Adrenal gland (tissue), 12 donors: ENCODE results near the gene CMYA5. TPM values are rescaled to one million over a fixed set of nuclear protein-coding genes. Genes with fewer than 3 reads are reported as not detected.

Source experiments
- DNase-seq, 7 donors: peaks; one replicate each; pipeline ENCODE4 v3.0.0-alpha.2; 2019 to 2020
- H3K27ac ChIP-seq, 5 donors: fragments of 200-600 bp; sonication (generic) in 4 of 5; 1 replicate in 3 of 5; 2 replicates in 2 of 5; pipeline versions ENCODE4 v1.5.1 to v1.8.0; 2016 to 2020; ENCODE audit warnings: mild to moderate bottlenecking in 1 of 5
- H3K27me3 ChIP-seq: fragments of 200-600 bp; 2 replicates; pipeline ENCODE4 v1.8.0; 2021
- H3K36me3 ChIP-seq, 2 donors: fragments of 200-600 bp; replicated peaks in 1 of 2; 1 replicate in 1 of 2; 2 replicates in 1 of 2; pipeline versions ENCODE4 v1.5.1 to v1.8.0; 2018 to 2022
- H3K4me1 ChIP-seq, 2 donors: fragments of 200-600 bp; replicated peaks in 1 of 2; 1 replicate in 1 of 2; 2 replicates in 1 of 2; pipeline versions ENCODE4 v1.5.1 to v1.8.0; 2018 to 2021
- H3K4me3 ChIP-seq, 4 donors: fragments of 200-600 bp; sonication (generic) in 3 of 4; one replicate each; pipeline ENCODE4 v1.5.1; 2016 to 2018
- H3K9me3 ChIP-seq, 3 donors: fragments of 200-600 bp; sonication (generic) in 1 of 3; replicated peaks in 1 of 3; 1 replicate in 2 of 3; 2 replicates in 1 of 3; pipeline versions ENCODE4 v1.5.1 to v1.8.0; 2016 to 2021
- POLR2A ChIP-seq, 2 donors: fragments of 450-650 bp; IDR thresholded peaks; one replicate each; pipeline ENCODE4 v1.6.1; 2017; ENCODE audit warnings: antibody characterized with exemption in 2 of 2, mild to moderate bottlenecking in 2 of 2, moderate library complexity in 1 of 2
- WGBS, 4 donors: extraction: QIAGEN DNeasy Blood & Tissue Kit in 2 of 4; methylation state at CpG; one replicate each; pipeline versions ENCODE4 v1.1.5 to v1.1.7; 2013 to 2017; 5-methylcytosine and 5-hydroxymethylcytosine counted together
- intact Hi-C, 2 donors: fragments of 100-400 bp; cut with DNase I; formaldehyde crosslinking; loops; one replicate each; pipeline versions ENCODE4 v1.14.1 to v1.15.0; 2022 to 2023
- polyA plus RNA-seq, 3 donors: library from polyadenylated mRNA; stranded (reverse); fragments of 200-250 nt in 2 of 3; fragments of 350-450 nt in 1 of 3; fragmentation: Illumina TruSeq in 1 of 3; extraction: RNeasy Lipid Tissue Mini Kit (QIAGEN cat#74804) in 1 of 3; gene quantifications; one replicate each; pipeline ENCODE4 v1.2.3, GENCODE V29; 2013 to 2014
- total RNA-seq, 9 donors: library from RNA; depleted of rRNA in 4 of 9; stranded (reverse); fragments of >200 nt in 4 of 9; fragments of 120-200 nt in 1 of 9; fragmentation: NEBNext Ultra II Directional in 1 of 9; extraction: Animal tissue kit (Norgen Biotek cat#: 25700) in 1 of 9; gene quantifications; one replicate each; pipeline versions ENCODE4 v1.1.0 to v1.2.4, GENCODE V29; 2013 to 2023
- TF ChIP-seq, protein P1 (sequence below), 6 experiments: fragments of 450-650 bp in 4 of 6; fragments of 200-600 bp in 2 of 6; sonication (generic) in 1 of 6; IDR thresholded peaks; 1 replicate in 5 of 6; 2 replicates in 1 of 6; pipeline versions ENCODE4 v1.5.1 to v1.8.0; 2016 to 2021; ENCODE audit warnings: antibody characterized with exemption in 6 of 6, mild to moderate bottlenecking in 2 of 6, moderate library complexity in 1 of 6
- donor health status: healthy with polysubstance abuse.
- donor health status: Bipolar disorder and iron deficiency.
- donor health status: DM: yes; HTN: yes; CAD: no.
- donor health status: DM: no; HTN: no; CAD: no.
- donor health status: DM: no; HTN: no; CAD: no.
- donor health status: DM: yes; HTN: yes; CAD: no.

Gene CMYA5
- total and polyA plus RNA-seq, 12 donors = 0.11 to 5.6 (median 0.40) TPM

DNA sequence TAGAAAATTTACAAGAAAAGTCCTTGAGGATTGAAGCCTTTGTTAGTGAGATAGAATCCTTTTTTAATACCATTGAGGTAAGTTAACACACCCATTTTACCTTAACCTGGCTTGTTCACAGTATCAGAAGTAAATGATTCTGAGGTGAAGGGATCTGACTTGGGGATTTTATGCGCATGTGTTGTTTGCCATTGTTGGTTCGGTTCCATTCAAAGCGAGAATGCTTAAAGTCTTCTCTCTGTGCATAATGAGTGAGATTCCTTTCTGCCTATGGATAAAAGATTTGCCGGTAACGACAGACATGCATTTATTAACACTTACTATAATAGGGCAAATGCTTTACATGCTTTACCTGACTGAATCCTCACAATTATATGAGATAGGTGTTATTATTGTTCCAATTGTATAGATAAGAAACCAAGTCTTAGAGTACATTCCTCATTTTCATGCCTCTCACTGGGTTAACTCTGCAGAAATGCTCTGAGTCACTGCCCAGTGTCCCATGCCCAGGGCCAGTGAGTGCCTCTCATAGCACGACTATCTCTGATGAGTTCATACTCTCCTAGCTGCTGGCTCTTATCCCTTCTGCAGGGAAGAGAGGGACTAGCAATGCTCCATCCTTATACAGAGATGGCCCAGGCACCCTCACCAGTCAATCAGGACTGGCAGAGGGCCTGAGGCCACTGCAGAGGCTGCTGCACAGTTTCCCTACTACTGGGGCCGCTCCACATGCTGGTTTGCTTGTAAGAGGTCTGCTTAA is 54.4 kb downstream of the CMYA5 start:
- no peaks in the 10 kb centered on the region for H3K36me3 ChIP-seq
- peak in 4 of 7 donors; percentile 15 to 21 (median 17) for DNase-seq
- H3K4me3 ChIP-seq = no peak overlapping the region
- no peaks in the 10 kb centered on the region for H3K9me3 ChIP-seq
- TF ChIP-seq, protein P1, sequence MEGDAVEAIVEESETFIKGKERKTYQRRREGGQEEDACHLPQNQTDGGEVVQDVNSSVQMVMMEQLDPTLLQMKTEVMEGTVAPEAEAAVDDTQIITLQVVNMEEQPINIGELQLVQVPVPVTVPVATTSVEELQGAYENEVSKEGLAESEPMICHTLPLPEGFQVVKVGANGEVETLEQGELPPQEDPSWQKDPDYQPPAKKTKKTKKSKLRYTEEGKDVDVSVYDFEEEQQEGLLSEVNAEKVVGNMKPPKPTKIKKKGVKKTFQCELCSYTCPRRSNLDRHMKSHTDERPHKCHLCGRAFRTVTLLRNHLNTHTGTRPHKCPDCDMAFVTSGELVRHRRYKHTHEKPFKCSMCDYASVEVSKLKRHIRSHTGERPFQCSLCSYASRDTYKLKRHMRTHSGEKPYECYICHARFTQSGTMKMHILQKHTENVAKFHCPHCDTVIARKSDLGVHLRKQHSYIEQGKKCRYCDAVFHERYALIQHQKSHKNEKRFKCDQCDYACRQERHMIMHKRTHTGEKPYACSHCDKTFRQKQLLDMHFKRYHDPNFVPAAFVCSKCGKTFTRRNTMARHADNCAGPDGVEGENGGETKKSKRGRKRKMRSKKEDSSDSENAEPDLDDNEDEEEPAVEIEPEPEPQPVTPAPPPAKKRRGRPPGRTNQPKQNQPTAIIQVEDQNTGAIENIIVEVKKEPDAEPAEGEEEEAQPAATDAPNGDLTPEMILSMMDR (IDR thresholded peaks at IDR 0.05) = no peak
- TF ChIP-seq POLR2A (IDR thresholded peaks at IDR 0.05) = no peak
- no peaks in the 10 kb centered on the region for H3K4me1 ChIP-seq
- intact Hi-C loops = no loop called here
- H3K27me3 ChIP-seq = no peaks in the 10 kb centered on the region
- 79 to 85% (median 82%) methylated on average over 7 of the region's 7 CpGs for WGBS, 4 donors
- no peak overlapping the region for H3K27ac ChIP-seq

DNA sequence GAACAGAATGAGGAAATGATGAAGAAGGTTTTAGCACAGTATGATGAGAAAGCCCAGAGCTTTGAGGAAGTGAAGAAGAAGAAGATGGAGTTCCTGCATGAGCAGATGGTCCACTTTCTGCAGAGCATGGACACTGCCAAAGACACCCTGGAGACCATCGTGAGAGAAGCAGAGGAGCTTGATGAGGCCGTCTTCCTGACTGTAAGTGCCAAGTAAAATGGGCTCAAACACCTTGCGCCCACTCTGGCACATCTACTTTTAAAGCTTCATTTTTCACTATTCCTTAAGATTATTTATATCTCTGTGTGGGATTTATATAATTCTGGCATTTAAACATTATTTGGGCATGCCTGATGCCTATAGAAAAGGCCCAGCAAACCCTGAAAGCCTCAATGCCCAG is 55.6 kb downstream of the CMYA5 start:
- DNase-seq = no peak
- H3K4me3 ChIP-seq = no peak overlapping the region
- no peaks in the 10 kb centered on the region for H3K27me3 ChIP-seq
- no peak for TF ChIP-seq POLR2A (IDR thresholded peaks at IDR 0.05)
- TF ChIP-seq, protein P1 (IDR thresholded peaks at IDR 0.05) = no peak
- no peaks in the 10 kb centered on the region for H3K4me1 ChIP-seq
- H3K36me3 ChIP-seq = no peaks in the 10 kb centered on the region
- H3K9me3 ChIP-seq = no peaks in the 10 kb centered on the region
- intact Hi-C loops = no loop called here
- 83 to 89% (median 88%) methylated on average over 3 of the region's 3 CpGs for WGBS, 4 donors
- no peak overlapping the region for H3K27ac ChIP-seq

DNA sequence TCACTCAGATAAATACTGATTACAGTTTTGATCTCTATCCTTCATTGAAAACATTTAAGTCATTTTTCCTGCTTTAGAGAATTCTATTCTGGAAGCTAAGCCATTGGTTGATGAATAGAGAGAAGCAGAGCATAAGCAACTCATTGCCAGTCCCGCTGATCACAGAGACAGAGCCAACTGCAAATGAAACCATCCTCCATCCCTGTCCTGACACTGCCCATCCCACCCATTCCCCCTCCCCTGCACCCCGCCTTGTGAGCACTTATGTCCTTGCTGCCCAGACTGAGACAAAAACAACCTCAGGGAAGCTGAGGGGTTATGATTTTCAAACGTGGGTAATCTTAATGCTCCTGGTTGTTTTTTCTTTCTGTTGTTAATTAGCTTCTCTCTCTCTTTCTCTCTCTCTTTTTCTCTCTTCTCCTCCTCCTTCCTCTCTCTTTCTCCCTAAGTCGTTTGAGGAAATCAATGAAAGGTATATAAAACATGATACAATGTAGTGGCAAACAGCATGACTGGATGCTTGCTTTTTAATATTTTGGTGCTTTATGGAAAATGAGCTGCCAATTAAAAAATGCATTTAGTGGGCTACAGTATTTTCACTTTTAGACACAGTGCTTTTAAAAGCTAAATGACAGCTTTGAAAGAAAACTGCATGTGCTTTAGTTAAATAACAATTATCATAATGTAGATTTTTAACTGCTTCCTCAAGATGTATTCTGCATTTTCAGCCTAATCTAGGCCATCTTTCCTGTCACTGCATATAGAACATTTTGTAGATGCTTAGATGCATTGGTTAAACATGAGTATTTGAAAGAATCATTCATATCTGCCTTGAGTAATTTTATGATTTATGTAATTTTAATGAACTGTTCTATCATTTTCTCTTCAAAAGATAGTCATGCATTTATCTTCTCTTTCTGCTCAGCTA is 57.3 kb downstream of the CMYA5 start:
- WGBS, 4 donors = 41 to 48% (median 46%) methylated on average over 4 of the region's 4 CpGs
- intact Hi-C loops = no loop called here
- Histone ChIP-seq H3K27me3 (no peaks in the 10 kb centered on the region), H3K27ac (no peak overlapping the region), H3K36me3 (no peaks in the 10 kb centered on the region), H3K4me3 (no peak overlapping the region), H3K9me3 (no peaks in the 10 kb centered on the region), H3K4me1 (no peaks in the 10 kb centered on the region)
- DNase-seq = no peak
- TF ChIP-seq, protein P1 (IDR thresholded peaks at IDR 0.05) = no peak
- TF ChIP-seq POLR2A (IDR thresholded peaks at IDR 0.05) = no peak
